ENCODE measurements around the gene FNDC3B. TPM values are rescaled to one million over a fixed set of nuclear protein-coding genes. Genes with fewer than 3 reads are reported as not detected.

Gene FNDC3B
- total and polyA plus RNA-seq, 9 of the 15 experiments (the other 6 are each of a cell fraction or from before 2014, with no cell fraction given), result 7.0 to 35.8 (median 16.2) TPM

DNA sequence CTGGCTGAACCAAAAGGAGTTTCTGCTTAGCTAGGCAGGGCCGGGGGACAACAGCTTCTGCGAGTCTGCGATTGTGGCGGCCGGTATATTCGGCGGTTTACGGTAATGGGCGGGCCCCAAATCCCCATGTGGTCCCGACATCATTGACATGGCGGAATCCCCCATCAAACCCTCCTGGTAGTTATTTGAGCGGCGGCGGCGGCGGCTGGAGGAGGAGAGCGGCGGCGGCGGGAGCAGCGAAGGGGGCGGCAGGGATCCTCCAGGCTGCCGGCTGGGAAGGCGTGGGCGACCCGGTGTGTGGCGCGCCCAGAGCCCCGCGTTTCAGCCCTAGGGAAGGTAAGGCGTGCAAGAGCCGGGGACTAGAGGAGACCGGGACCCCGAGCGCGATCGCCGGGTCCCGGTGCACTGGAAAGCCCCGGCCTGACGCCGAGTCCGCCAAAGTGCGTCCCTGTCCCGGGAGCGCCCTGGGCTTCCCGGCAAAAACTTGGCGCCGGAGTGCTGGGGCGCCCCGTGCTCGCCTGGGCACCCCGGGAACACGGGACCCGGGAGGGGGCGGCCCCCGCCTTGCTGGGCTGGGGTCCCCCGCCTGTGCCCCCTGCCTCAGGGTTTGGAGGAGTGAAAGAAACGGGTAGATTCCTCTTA is at the start of gene FNDC3B (continued):
- TF ChIP-seq KDM5B (IDR thresholded peaks at IDR 0.05; ENCODE audit: insufficient replicate concordance, low read depth, low read length) (peak; percentile 54), YY1 (IDR thresholded peaks at IDR 0.05; ENCODE audit: borderline replicate concordance in 1 of 3, control insufficient read depth in 1 of 3, extremely low read depth in 1 of 3, insufficient read depth in 3 of 3, insufficient read length in 1 of 3, insufficient replicate concordance in 2 of 3, low read depth in 1 of 3, low read length in 2 of 3) (peak; percentile 51 to 94 (median 91)), SREBF1 (IDR thresholded peaks at IDR 0.05; ENCODE audit: borderline replicate concordance, low read depth, low read length) (no peak), ZFP1 (CRISPR knock-in tag; IDR thresholded peaks at IDR 0.05) (no peak), FOXP1 (CRISPR knock-in tag; IDR thresholded peaks at IDR 0.05) (peak; percentile 71; the same call in 1 of the 2 replicates), MTA3 (IDR thresholded peaks at IDR 0.05; ENCODE audit: borderline replicate concordance) (0 out of 2 replicates have a peak, but pooled peaks have one; percentile 42), NCOA4 (IDR thresholded peaks at IDR 0.05; ENCODE audit: partially characterized antibody) (no peak), ERF (CRISPR knock-in tag; IDR thresholded peaks at IDR 0.05) (no peak), SMAD4 (CRISPR knock-in tag; conservative IDR thresholded peaks at IDR 0.05) (0 out of 2 replicates have a peak, but pooled peaks have one; percentile 11), NONO (IDR thresholded peaks at IDR 0.05; ENCODE audit: low read depth in 2 of 2, low read length in 1 of 2) (peak; percentile 14 to 16; a peak in 1 of 4 replicates), POLR2G (IDR thresholded peaks at IDR 0.05; ENCODE audit: low read depth, low read length) (peak; percentile 93), WHSC1 (IDR thresholded peaks at IDR 0.05; ENCODE audit: low read length) (no peak), KLF13 (tag; IDR thresholded peaks at IDR 0.05; ENCODE audit: borderline replicate concordance, low read depth) (peak; percentile 45; the same call in 1 of the 2 replicates)
- TF ChIP-seq, protein P1, sequence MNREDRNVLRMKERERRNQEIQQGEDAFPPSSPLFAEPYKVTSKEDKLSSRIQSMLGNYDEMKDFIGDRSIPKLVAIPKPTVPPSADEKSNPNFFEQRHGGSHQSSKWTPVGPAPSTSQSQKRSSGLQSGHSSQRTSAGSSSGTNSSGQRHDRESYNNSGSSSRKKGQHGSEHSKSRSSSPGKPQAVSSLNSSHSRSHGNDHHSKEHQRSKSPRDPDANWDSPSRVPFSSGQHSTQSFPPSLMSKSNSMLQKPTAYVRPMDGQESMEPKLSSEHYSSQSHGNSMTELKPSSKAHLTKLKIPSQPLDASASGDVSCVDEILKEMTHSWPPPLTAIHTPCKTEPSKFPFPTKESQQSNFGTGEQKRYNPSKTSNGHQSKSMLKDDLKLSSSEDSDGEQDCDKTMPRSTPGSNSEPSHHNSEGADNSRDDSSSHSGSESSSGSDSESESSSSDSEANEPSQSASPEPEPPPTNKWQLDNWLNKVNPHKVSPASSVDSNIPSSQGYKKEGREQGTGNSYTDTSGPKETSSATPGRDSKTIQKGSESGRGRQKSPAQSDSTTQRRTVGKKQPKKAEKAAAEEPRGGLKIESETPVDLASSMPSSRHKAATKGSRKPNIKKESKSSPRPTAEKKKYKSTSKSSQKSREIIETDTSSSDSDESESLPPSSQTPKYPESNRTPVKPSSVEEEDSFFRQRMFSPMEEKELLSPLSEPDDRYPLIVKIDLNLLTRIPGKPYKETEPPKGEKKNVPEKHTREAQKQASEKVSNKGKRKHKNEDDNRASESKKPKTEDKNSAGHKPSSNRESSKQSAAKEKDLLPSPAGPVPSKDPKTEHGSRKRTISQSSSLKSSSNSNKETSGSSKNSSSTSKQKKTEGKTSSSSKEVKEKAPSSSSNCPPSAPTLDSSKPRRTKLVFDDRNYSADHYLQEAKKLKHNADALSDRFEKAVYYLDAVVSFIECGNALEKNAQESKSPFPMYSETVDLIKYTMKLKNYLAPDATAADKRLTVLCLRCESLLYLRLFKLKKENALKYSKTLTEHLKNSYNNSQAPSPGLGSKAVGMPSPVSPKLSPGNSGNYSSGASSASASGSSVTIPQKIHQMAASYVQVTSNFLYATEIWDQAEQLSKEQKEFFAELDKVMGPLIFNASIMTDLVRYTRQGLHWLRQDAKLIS (CRISPR knock-in tag; IDR thresholded peaks at IDR 0.05), result 0 out of 2 replicates have a peak, but pooled peaks have one; percentile 3
- TF ChIP-seq, protein P2, sequence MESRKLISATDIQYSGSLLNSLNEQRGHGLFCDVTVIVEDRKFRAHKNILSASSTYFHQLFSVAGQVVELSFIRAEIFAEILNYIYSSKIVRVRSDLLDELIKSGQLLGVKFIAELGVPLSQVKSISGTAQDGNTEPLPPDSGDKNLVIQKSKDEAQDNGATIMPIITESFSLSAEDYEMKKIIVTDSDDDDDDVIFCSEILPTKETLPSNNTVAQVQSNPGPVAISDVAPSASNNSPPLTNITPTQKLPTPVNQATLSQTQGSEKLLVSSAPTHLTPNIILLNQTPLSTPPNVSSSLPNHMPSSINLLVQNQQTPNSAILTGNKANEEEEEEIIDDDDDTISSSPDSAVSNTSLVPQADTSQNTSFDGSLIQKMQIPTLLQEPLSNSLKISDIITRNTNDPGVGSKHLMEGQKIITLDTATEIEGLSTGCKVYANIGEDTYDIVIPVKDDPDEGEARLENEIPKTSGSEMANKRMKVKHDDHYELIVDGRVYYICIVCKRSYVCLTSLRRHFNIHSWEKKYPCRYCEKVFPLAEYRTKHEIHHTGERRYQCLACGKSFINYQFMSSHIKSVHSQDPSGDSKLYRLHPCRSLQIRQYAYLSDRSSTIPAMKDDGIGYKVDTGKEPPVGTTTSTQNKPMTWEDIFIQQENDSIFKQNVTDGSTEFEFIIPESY (CRISPR knock-in tag; IDR thresholded peaks at IDR 0.05), result peak; percentile 30; the same call in 1 of the 2 replicates
- TF ChIP-seq, protein P3, sequence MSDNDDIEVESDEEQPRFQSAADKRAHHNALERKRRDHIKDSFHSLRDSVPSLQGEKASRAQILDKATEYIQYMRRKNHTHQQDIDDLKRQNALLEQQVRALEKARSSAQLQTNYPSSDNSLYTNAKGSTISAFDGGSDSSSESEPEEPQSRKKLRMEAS (CRISPR knock-in tag; IDR thresholded peaks at IDR 0.05), result peak; percentile 77
